Vagina (tissue), 2 donors: ENCODE results near the gene PIEZO1. TPM values are rescaled to one million over a fixed set of nuclear protein-coding genes. Genes with fewer than 3 reads are reported as not detected.

ENCODE experiments used
- DNase-seq, 2 donors: peaks; one replicate each; pipeline ENCODE4 v3.0.0-alpha.2; 2017; ENCODE audit errors: extremely low spot score in 2 of 2
- H3K27ac ChIP-seq: fragments of 200-600 bp; sonication (generic); one replicate; pipeline ENCODE4 v1.5.1; 2019
- H3K27me3 ChIP-seq: fragments of 200-600 bp; sonication (generic); one replicate; pipeline ENCODE4 v1.5.1; 2019
- H3K36me3 ChIP-seq, 2 donors: fragments of 200-600 bp; sonication (generic); one replicate each; pipeline ENCODE4 v1.5.1; 2017 to 2019
- H3K4me1 ChIP-seq: fragments of 200-600 bp; sonication (generic); one replicate; pipeline ENCODE4 v1.5.1; 2019
- H3K4me3 ChIP-seq, 2 donors: fragments of 200-600 bp; sonication (generic); 1 replicate in 1 of 2; 2 replicates in 1 of 2; pipeline ENCODE4 v1.5.1; 2016 to 2019
- H3K9me3 ChIP-seq: fragments of 200-600 bp; sonication (generic); one replicate; pipeline ENCODE4 v1.5.1; 2019
- POLR2A ChIP-seq, 2 donors: fragments of 450-650 bp; IDR thresholded peaks; one replicate each; pipeline ENCODE4 v1.6.1; 2017; ENCODE audit warnings: antibody characterized with exemption in 2 of 2, mild to moderate bottlenecking in 2 of 2, moderate library complexity in 2 of 2
- POLR2AphosphoS5 ChIP-seq, 2 donors: sonication (generic); formaldehyde crosslinking; IDR thresholded peaks; one replicate each; pipeline ENCODE4 v1.9.0; 2017; ENCODE audit warnings: antibody characterized with exemption in 2 of 2, mild to moderate bottlenecking in 2 of 2, low read depth in 1 of 2; ENCODE audit not compliant: insufficient read depth in 1 of 2
- intact Hi-C: fragments of 100-400 bp; cut with DNase I; formaldehyde crosslinking; loops from one replicate; pipeline ENCODE4 v1.15.1; 2023
- total RNA-seq: library from RNA; depleted of rRNA; stranded (reverse); fragments of >200 nt; gene quantifications from one replicate; pipeline ENCODE4 v1.2.3, GENCODE V29; 2016
- TF ChIP-seq, protein P1 (sequence below), 3 experiments: fragments of 450-650 bp in 2 of 3; fragments of 200-600 bp in 1 of 3; sonication (generic) in 1 of 3; IDR thresholded peaks; one replicate each; pipeline ENCODE4 v1.5.1; 2017 to 2019; ENCODE audit warnings: antibody characterized with exemption in 3 of 3, mild to moderate bottlenecking in 2 of 3, moderate library complexity in 2 of 3

Gene PIEZO1
- total RNA-seq, 1 donor from 2014 or later = 184 TPM

- no peak for DNase-seq
- H3K4me1 ChIP-seq = no peaks in the 10 kb centered on the region
- TF ChIP-seq, protein P1, sequence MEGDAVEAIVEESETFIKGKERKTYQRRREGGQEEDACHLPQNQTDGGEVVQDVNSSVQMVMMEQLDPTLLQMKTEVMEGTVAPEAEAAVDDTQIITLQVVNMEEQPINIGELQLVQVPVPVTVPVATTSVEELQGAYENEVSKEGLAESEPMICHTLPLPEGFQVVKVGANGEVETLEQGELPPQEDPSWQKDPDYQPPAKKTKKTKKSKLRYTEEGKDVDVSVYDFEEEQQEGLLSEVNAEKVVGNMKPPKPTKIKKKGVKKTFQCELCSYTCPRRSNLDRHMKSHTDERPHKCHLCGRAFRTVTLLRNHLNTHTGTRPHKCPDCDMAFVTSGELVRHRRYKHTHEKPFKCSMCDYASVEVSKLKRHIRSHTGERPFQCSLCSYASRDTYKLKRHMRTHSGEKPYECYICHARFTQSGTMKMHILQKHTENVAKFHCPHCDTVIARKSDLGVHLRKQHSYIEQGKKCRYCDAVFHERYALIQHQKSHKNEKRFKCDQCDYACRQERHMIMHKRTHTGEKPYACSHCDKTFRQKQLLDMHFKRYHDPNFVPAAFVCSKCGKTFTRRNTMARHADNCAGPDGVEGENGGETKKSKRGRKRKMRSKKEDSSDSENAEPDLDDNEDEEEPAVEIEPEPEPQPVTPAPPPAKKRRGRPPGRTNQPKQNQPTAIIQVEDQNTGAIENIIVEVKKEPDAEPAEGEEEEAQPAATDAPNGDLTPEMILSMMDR (IDR thresholded peaks at IDR 0.05) = no peak
- TF ChIP-seq POLR2AphosphoS5 (IDR thresholded peaks at IDR 0.05; ENCODE audit: insufficient read depth in 1 of 2, low read depth in 1 of 2) = no peak
- TF ChIP-seq POLR2A (IDR thresholded peaks at IDR 0.05) = no peak
- intact Hi-C loops = no loop called here
- H3K27ac ChIP-seq = no peak overlapping the region
- no peaks in the 10 kb centered on the region for H3K27me3 ChIP-seq
- no peaks in the 10 kb centered on the region for H3K9me3 ChIP-seq
- no peak overlapping the region for H3K4me3 ChIP-seq
- peaks cover 0 to 66% of the 10 kb centered on the region in 2 donors for H3K36me3 ChIP-seq
These were observed 54.1 kb downstream of the PIEZO1 start for GRCh38 chr16:88730632-88731607.

- intact Hi-C loops = no loop called here
- TF ChIP-seq POLR2A (IDR thresholded peaks at IDR 0.05) = no peak
- TF ChIP-seq, protein P1 (IDR thresholded peaks at IDR 0.05) = no peak
- TF ChIP-seq POLR2AphosphoS5 (IDR thresholded peaks at IDR 0.05; ENCODE audit: insufficient read depth in 1 of 2, low read depth in 1 of 2) = no peak
- H3K36me3 ChIP-seq = peaks cover 0 to 72% of the 10 kb centered on the region in 2 donors
- H3K9me3 ChIP-seq = no peaks in the 10 kb centered on the region
- no peak overlapping the region for H3K27ac ChIP-seq
- H3K4me3 ChIP-seq = no peak overlapping the region
- DNase-seq = no peak
- H3K4me1 ChIP-seq = no peaks in the 10 kb centered on the region
- no peaks in the 10 kb centered on the region for H3K27me3 ChIP-seq
These were observed 57.1 kb downstream of the PIEZO1 start for GRCh38 chr16:88727871-88728270.

GRCh38 chr16:88726981-88727380 is 58.0 kb downstream of the PIEZO1 start:
- Histone ChIP-seq H3K9me3 (no peaks in the 10 kb centered on the region), H3K4me1 (no peaks in the 10 kb centered on the region), H3K36me3 (peaks cover 0 to 73% of the 10 kb centered on the region in 2 donors), H3K27me3 (no peaks in the 10 kb centered on the region), H3K4me3 (no peak overlapping the region), H3K27ac (no peak overlapping the region)
- no peak for DNase-seq
- TF ChIP-seq POLR2A (IDR thresholded peaks at IDR 0.05) (no peak), POLR2AphosphoS5 (IDR thresholded peaks at IDR 0.05; ENCODE audit: insufficient read depth in 1 of 2, low read depth in 1 of 2) (no peak)
- TF ChIP-seq, protein P1 (IDR thresholded peaks at IDR 0.05) = no peak
- intact Hi-C loops = no loop called here

DNA sequence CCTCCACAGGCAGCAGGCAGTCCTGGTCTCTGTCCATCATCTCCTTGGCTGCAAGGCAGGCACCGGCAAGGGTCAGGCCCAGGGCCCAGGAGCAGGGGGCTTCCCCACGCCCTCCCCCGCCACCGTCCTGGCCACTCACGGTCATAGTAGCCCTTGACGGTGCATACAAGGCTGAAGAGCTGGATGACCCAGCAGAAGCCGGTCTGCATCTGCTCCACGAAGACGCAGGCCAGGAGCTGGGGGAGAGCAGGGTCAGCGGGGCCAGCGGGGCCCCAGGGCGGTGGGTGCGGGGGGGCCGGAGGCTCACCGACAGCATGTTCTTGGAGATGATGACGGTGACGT is 58.6 kb downstream of the PIEZO1 start:
- Histone ChIP-seq H3K36me3 (peaks cover 0 to 73% of the 10 kb centered on the region in 2 donors), H3K9me3 (no peaks in the 10 kb centered on the region), H3K4me3 (no peak overlapping the region), H3K4me1 (no peaks in the 10 kb centered on the region), H3K27me3 (no peaks in the 10 kb centered on the region), H3K27ac (no peak overlapping the region)
- no peak for DNase-seq
- no peak for TF ChIP-seq POLR2AphosphoS5 (IDR thresholded peaks at IDR 0.05; ENCODE audit: insufficient read depth in 1 of 2, low read depth in 1 of 2)
- TF ChIP-seq, protein P1 (IDR thresholded peaks at IDR 0.05) = no peak
- TF ChIP-seq POLR2A (IDR thresholded peaks at IDR 0.05) = no peak
- intact Hi-C loops = no loop called here
